COLO668 (cell line): ENCODE results near the gene HMG20A.

ENCODE experiments used
- DNase-seq: peaks from one replicate; lab custom pipeline; 2025; ENCODE audit not compliant: unreplicated experiment; lab: John Stamatoyannopoulos, UW

HMG20A gene

GRCh38 chr15:77475001-77475400 is 54.3 kb downstream of the HMG20A start:
- DNase-seq = no peak

- no peak for DNase-seq
Measured at GRCh38 chr15:77475898-77476297, 55.2 kb downstream of the HMG20A start.

GRCh38 chr15:77476995-77477394 is 56.3 kb downstream of the HMG20A start:
- DNase-seq = no peak

- no peak for DNase-seq
Measured at GRCh38 chr15:77478051-77478450, 57.4 kb downstream of the HMG20A start.

- DNase-seq = no peak
Measured at GRCh38 chr15:77479015-77479414, 58.3 kb downstream of the HMG20A start.

- no peak for DNase-seq
Measured at GRCh38 chr15:77480859-77481633, 60.4 kb downstream of the HMG20A start.

GRCh38 chr15:77481670-77482069 is 61.0 kb downstream of the HMG20A start:
- no peak for DNase-seq

GRCh38 chr15:77482570-77482969 is 61.9 kb downstream of the HMG20A start:
- DNase-seq = no peak

- DNase-seq = no peak
Measured at GRCh38 chr15:77483425-77484140, 62.9 kb downstream of the HMG20A start.

GRCh38 chr15:77484994-77485393 is 64.3 kb downstream of the HMG20A start:
- DNase-seq = no peak

- no peak for DNase-seq
Measured at GRCh38 chr15:77486542-77487468, 66.1 kb downstream of the HMG20A start.

GRCh38 chr15:77487469-77487842 is 66.8 kb downstream of the HMG20A start:
- DNase-seq = no peak

GRCh38 chr15:77487888-77488287 is 67.2 kb downstream of the HMG20A start:
- DNase-seq = no peak

- DNase-seq = no peak
Measured at GRCh38 chr15:77489647-77490046, 69.0 kb downstream of the HMG20A start.

- DNase-seq = no peak
Measured at GRCh38 chr15:77493324-77493907, 72.7 kb downstream of the HMG20A start.

- no peak for DNase-seq
Measured at GRCh38 chr15:77494073-77494867, 73.6 kb downstream of the HMG20A start.

GRCh38 chr15:77494964-77495363 is 74.3 kb downstream of the HMG20A start:
- DNase-seq = no peak

- no peak for DNase-seq
Measured at GRCh38 chr15:77495838-77496596, 75.3 kb downstream of the HMG20A start.

GRCh38 chr15:77496715-77497109 is 76.0 kb downstream of the HMG20A start:
- peak; percentile 48 for DNase-seq
